ENCODE data around the gene COL18A1. TPM values are rescaled to one million over a fixed set of nuclear protein-coding genes. Genes with fewer than 3 reads are reported as not detected.

The COL18A1 gene
- total RNA-seq, 4 donors from 2014 or later: 97.7 to 173 (median 110) TPM

DNA sequence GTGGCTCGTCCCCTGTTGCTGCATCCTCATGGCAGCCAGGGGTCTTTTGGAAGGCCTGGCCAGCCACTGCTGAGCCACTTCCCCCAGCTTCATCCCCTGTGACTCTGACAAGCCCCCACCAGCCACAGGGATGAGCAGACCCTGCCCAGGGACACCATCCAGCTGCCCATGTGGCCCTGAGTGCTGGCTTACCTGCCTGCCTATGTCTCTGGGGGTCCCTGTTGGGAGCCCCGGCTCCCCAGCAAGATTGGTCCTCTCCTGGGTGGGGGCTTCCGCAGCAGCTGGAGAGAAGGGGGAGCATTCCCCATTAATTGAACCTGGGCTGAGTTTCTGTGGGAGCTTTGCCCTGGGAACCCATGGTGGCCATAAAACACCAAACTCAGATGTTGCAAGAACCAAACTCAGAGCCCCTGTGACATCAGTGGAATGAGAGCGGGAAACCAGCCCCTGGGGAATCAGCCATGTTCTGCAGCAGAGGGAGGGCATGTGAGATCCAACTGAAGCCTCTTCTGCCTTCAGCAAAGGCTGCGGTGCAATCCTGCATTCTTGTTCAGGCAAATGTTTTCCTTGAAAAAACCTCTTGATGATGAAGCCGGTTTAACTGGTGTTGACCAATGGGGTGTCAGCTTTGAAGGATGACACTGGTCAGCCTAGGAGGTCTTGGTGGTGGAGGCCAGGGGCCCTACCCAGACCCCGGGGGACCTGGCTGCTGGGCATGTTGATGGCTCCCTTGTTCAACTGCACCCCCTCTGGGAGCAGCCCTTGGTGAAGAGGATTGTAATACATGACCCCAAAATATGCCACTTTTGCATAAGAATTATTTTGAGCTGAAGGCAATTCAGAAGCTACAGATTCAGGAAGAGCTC is 28.3 kb upstream of the COL18A1 start:
- peaks cover 0 to 3% (median 0%) of the 10 kb centered on the region in 4 donors for H3K4me1 ChIP-seq
- WGBS: 90% methylated on average over 7 of the region's 7 CpGs
- H3K27me3 ChIP-seq: no peaks in the 10 kb centered on the region
- intact Hi-C loops (cut with DNase I): no loop called here
- H3K36me3 ChIP-seq: no peaks in the 10 kb centered on the region
- TF ChIP-seq POLR2AphosphoS5 (IDR thresholded peaks at IDR 0.05) (no peak), EP300 (IDR thresholded peaks at IDR 0.05) (no peak)
- TF ChIP-seq, protein P1, sequence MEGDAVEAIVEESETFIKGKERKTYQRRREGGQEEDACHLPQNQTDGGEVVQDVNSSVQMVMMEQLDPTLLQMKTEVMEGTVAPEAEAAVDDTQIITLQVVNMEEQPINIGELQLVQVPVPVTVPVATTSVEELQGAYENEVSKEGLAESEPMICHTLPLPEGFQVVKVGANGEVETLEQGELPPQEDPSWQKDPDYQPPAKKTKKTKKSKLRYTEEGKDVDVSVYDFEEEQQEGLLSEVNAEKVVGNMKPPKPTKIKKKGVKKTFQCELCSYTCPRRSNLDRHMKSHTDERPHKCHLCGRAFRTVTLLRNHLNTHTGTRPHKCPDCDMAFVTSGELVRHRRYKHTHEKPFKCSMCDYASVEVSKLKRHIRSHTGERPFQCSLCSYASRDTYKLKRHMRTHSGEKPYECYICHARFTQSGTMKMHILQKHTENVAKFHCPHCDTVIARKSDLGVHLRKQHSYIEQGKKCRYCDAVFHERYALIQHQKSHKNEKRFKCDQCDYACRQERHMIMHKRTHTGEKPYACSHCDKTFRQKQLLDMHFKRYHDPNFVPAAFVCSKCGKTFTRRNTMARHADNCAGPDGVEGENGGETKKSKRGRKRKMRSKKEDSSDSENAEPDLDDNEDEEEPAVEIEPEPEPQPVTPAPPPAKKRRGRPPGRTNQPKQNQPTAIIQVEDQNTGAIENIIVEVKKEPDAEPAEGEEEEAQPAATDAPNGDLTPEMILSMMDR (IDR thresholded peaks at IDR 0.05): no peak
- H3K4me3 ChIP-seq: no peak overlapping the region
- DNase-seq (ENCODE audit: extremely low spot score): no peak
- no peaks in the 10 kb centered on the region for H3K9me3 ChIP-seq
- no peak overlapping the region for H3K27ac ChIP-seq (replicated peaks in 1 of 4)

DNA sequence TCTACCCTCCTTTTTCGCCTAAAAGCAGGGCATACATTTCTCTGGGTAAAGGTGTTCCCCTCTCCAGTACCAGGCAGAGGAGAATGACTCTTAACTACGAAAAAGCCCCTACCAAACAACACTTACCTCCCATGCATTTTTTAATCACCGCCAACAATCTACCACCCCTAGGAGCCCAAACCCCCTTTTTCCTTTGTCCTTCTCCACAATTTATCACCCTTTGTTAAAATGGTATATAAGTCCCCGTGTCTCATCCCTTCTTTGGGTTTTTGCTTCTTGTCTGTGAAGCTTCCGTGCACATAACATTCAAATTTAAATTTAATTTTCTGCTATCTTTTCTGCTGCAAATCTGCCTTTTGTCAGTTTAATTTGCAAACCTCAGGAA is 27.6 kb upstream of the COL18A1 start:
- Histone ChIP-seq H3K27me3 (no peaks in the 10 kb centered on the region), H3K9me3 (no peaks in the 10 kb centered on the region), H3K4me3 (no peak overlapping the region), H3K27ac (replicated peaks in 1 of 4) (no peak overlapping the region), H3K36me3 (no peaks in the 10 kb centered on the region), H3K4me1 (peaks cover 0 to 3% (median 0%) of the 10 kb centered on the region in 4 donors)
- 81% methylated on average over 5 of the region's 5 CpGs for WGBS
- no peak for TF ChIP-seq EP300 (IDR thresholded peaks at IDR 0.05)
- TF ChIP-seq, protein P1 (IDR thresholded peaks at IDR 0.05): no peak
- TF ChIP-seq POLR2A (IDR thresholded peaks at IDR 0.05; ENCODE audit: low read depth): no peak
- TF ChIP-seq POLR2AphosphoS5 (IDR thresholded peaks at IDR 0.05): no peak
- intact Hi-C loops (cut with DNase I): no loop called here
- no peak for DNase-seq (ENCODE audit: extremely low spot score)

DNA sequence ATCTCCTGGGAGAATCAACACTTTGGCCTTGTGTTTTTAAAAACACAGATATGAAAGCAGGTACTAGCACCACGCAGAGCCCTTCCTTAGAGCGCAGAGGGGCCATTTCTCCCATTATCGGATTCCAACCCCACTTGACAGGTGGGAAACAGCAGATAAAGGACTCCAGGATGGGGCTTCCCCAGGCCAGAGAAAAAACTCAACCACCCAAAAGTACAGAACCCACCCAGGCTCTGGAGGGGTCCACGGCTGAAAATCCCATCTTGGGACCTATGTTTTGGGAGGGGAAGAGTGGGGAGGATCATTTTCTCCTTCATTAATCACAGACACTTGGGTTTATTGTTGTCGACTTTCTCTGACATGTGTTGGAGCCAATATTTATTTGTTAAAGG is 27.1 kb upstream of the COL18A1 start:
- WGBS: 76% methylated on average over 5 of the region's 5 CpGs
- Histone ChIP-seq H3K4me1 (peaks cover 0 to 3% (median 0%) of the 10 kb centered on the region in 4 donors), H3K9me3 (no peaks in the 10 kb centered on the region), H3K27me3 (no peaks in the 10 kb centered on the region), H3K27ac (replicated peaks in 1 of 4) (no peak overlapping the region), H3K36me3 (no peaks in the 10 kb centered on the region), H3K4me3 (no peak overlapping the region)
- intact Hi-C loops (cut with DNase I): no loop called here
- TF ChIP-seq POLR2AphosphoS5 (IDR thresholded peaks at IDR 0.05): no peak
- TF ChIP-seq, protein P1 (IDR thresholded peaks at IDR 0.05): no peak
- no peak for TF ChIP-seq EP300 (IDR thresholded peaks at IDR 0.05)
- no peak for TF ChIP-seq POLR2A (IDR thresholded peaks at IDR 0.05; ENCODE audit: low read depth)
- no peak for DNase-seq (ENCODE audit: extremely low spot score)

DNA sequence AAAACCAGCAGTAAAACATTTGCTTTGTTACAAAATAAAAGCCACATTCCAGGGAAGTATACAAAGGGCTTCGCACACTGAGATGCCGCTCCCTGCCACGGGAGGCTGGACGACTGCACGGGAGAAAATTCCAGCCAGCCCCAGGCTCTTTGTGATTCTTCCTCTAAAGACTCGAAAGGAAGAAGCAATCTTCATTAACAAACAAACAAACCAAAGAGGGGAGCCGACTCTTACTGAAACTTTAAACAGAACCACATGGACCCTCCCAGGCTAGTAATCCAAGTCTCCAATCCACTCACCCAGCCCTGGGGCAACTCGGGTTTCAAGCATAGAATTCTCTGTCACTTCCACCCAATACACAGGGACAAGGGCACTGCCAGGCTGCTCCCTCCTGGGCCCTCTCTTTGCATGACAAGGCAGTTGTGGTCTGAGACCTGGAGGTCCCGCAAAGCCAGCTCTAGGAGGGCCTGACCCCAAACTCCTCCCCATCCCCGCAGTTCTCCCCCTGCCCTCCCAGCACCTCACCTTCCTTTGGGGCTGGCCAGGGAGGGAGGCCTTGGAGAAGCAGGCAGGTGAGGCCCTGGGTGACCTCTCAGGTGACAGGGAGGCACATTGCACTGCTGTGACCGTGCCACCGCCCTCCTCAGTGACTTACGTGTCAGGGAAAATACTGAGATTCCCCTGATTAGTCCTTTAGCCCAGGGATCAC is 26.6 kb upstream of the COL18A1 start:
- intact Hi-C loops (cut with DNase I): no loop called here
- DNase-seq (ENCODE audit: extremely low spot score): no peak

More for the DNA sequence above, 26.6 kb upstream of the COL18A1 start:
- Histone ChIP-seq H3K9me3 (no peaks in the 10 kb centered on the region), H3K27me3 (no peaks in the 10 kb centered on the region), H3K27ac (replicated peaks in 1 of 4) (no peak overlapping the region), H3K4me1 (peaks cover 0 to 3% (median 0%) of the 10 kb centered on the region in 4 donors), H3K36me3 (no peaks in the 10 kb centered on the region), H3K4me3 (no peak overlapping the region)
- TF ChIP-seq EP300 (IDR thresholded peaks at IDR 0.05) (no peak), POLR2AphosphoS5 (IDR thresholded peaks at IDR 0.05) (no peak), POLR2A (IDR thresholded peaks at IDR 0.05; ENCODE audit: low read depth) (no peak)
- TF ChIP-seq, protein P1 (IDR thresholded peaks at IDR 0.05): no peak
- WGBS: 61% methylated on average over 13 of the region's 13 CpGs
